ENCODE measurements around the gene SLC50A1.
"Not testable (repeated sequence)": the region's sequence is repeated elsewhere in the genome, so short reads cannot be mapped to it uniquely, and the experiment has no call there.

The SLC50A1 gene

DNA sequence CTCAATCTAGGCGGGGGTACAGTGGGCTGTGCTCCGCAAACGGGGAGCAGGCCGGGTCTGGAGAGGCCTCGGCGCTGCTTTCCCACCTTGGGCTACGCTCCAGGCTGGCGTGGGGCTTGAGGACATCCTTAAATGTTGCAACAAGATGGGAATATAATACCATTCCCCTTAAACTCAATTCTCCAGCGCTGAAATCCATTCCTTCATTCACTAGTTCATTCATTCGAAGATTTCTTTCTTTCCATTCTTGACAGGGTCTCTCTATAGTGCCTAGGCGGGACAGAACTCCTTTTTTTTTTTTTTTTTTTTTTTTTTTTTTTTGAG is 4.9 kb downstream of the SLC50A1 start:
- TF ChIP-seq, protein P1, sequence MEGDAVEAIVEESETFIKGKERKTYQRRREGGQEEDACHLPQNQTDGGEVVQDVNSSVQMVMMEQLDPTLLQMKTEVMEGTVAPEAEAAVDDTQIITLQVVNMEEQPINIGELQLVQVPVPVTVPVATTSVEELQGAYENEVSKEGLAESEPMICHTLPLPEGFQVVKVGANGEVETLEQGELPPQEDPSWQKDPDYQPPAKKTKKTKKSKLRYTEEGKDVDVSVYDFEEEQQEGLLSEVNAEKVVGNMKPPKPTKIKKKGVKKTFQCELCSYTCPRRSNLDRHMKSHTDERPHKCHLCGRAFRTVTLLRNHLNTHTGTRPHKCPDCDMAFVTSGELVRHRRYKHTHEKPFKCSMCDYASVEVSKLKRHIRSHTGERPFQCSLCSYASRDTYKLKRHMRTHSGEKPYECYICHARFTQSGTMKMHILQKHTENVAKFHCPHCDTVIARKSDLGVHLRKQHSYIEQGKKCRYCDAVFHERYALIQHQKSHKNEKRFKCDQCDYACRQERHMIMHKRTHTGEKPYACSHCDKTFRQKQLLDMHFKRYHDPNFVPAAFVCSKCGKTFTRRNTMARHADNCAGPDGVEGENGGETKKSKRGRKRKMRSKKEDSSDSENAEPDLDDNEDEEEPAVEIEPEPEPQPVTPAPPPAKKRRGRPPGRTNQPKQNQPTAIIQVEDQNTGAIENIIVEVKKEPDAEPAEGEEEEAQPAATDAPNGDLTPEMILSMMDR (conservative IDR thresholded peaks at IDR 0.05) = no peak
- H3K27ac ChIP-seq = peak overlapping the region; percentile 88

GRCh38 chr1:155141749-155142148 is 6.1 kb downstream of the SLC50A1 start:
- TF ChIP-seq, protein P1 (conservative IDR thresholded peaks at IDR 0.05) = no peak
- H3K27ac ChIP-seq = no peak overlapping the region

- H3K27ac ChIP-seq = no peak overlapping the region
- TF ChIP-seq, protein P1 (conservative IDR thresholded peaks at IDR 0.05) = no peak
These were observed 9.8 kb downstream of the SLC50A1 start for GRCh38 chr1:155145491-155145890.

DNA sequence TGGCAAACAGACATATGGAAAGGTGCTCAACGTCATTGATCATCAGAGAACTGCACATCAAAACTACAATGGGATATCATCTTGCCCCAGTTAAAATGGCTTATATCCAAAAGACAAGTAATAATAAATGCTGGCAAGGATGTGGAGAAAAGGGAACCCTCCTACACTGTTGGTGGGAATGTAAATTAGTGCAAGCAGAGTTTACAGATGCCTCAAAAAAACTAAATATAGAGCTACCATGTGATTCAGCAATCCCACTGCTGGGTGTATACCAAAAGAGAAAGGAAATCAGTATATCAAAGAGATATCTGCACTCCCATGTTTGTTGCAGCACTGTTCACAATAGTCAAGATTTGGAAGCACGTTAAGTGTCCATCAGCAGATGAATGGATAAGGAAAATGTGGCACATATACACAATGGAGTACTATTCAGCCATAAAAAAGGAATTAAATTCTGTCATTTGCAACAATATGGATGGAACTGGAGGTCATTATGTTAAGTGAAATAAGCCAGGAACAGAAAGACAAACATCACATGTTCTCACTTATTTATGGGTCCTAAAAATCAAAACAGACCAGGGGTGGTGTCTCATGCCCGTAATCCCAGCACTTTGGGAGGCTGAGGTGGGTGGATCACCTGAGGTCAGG is 20.5 kb downstream of the SLC50A1 start:
- not testable (repeated sequence) for H3K27ac ChIP-seq

- TF ChIP-seq, protein P1 (conservative IDR thresholded peaks at IDR 0.05) = no peak
- no peak overlapping the region for H3K27ac ChIP-seq
These were observed 23.3 kb downstream of the SLC50A1 start for GRCh38 chr1:155158991-155159390.

DNA sequence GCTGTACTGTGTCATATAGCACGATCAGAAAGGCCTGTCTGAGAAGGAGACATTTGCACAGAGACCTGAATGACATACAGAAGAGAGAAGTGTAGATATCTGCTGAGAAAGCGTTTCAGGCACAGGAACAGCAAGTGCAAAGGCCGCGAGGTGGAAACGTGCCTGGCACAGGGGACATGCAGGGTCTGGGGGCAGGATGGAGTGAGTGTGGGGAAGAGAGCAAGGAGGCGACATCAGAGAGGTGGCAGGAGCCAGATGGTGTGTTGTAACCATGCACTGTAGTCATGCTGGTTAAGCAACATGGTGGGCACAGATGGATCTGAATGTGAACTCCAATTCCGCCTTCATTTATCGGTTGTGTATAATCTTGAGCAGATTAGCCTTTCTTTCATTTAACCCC is 24.5 kb downstream of the SLC50A1 start:
- TF ChIP-seq, protein P1 (conservative IDR thresholded peaks at IDR 0.05) = no peak

DNA sequence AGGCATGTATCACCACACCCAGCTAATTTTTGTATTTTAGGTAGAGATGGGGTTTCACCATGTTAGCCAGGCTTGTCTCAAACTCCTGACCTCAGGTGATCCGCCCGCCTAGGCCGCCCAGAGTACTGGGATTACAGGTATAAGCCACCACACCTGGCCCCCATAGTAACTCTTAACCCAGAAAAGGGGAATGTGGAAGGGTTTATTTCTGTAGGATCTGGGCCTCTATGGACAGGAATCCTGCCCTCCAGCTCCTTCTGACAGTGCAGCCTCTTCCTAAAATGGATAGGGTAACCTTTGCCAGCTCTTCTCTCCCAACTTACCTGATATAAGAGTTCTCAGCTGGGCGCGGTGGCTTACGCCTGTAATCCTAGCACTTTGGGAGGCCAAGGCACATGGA is 27.0 kb downstream of the SLC50A1 start:
- H3K27ac ChIP-seq = not testable (repeated sequence)

More for the DNA sequence above, 24.5 kb downstream of the SLC50A1 start:
- H3K27ac ChIP-seq = no peak overlapping the region

DNA sequence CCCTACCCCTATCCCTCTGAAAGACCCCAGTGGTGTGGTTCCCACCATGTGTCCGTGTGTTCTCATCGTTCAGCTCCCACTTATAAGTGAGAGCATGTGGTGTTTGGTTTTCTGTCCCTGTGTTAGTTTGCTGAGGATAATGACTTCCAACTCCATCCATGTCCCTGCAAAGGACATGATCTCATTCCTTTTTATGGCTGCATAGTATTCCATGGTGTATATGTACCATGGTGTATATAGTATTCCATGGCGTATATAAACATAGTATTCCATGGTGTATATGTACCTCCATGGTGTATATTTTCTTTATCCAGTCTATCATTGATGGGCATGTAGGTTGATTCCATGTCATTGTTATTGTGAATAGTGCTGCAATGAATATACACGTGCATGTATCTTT is 28.1 kb downstream of the SLC50A1 start:
- H3K27ac ChIP-seq = not testable (repeated sequence)

GRCh38 chr1:155164625-155165024 is 29.0 kb downstream of the SLC50A1 start:
- not testable (repeated sequence) for H3K27ac ChIP-seq

DNA sequence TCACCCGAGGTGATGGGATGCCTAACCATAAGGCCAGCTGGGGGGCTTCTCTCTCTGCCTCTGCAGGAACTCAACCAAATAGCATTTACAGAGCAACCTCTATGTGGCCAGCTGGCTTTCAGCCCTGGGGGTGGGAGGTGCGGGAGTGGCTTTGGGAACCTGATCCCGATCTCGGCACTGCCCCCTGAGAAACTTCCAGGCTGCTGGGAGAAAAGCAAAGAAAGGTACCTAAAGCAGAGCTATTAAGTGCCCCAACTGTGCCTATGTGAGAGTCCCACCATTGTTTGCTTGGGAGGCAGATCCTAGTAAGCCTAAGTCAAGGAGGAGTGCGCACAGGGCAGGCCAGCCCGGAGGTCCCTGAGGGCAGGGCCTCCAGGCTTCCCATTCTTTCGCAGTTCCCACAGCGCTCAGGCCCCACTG is 30.4 kb downstream of the SLC50A1 start:
- TF ChIP-seq, protein P1 (conservative IDR thresholded peaks at IDR 0.05) = no peak
- H3K27ac ChIP-seq = no peak overlapping the region

Data from VCaP (cell line).